ENCODE results near the gene PRSS36.
"Not testable (repeated sequence)": the region's sequence is repeated elsewhere in the genome, so short reads cannot be mapped to it uniquely, and the experiment has no call there.

Gene PRSS36

GRCh38 chr16:31168848-31169247, 19.0 kb upstream of the PRSS36 start:
- DNase-seq (ENCODE audit: low read depth): no peak
- TF ChIP-seq, protein P1, sequence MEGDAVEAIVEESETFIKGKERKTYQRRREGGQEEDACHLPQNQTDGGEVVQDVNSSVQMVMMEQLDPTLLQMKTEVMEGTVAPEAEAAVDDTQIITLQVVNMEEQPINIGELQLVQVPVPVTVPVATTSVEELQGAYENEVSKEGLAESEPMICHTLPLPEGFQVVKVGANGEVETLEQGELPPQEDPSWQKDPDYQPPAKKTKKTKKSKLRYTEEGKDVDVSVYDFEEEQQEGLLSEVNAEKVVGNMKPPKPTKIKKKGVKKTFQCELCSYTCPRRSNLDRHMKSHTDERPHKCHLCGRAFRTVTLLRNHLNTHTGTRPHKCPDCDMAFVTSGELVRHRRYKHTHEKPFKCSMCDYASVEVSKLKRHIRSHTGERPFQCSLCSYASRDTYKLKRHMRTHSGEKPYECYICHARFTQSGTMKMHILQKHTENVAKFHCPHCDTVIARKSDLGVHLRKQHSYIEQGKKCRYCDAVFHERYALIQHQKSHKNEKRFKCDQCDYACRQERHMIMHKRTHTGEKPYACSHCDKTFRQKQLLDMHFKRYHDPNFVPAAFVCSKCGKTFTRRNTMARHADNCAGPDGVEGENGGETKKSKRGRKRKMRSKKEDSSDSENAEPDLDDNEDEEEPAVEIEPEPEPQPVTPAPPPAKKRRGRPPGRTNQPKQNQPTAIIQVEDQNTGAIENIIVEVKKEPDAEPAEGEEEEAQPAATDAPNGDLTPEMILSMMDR (IDR thresholded peaks at IDR 0.05; ENCODE audit: insufficient read depth, low read depth, low read length, missing control alignments): no peak
- H3K4me3 ChIP-seq (ENCODE audit: low read depth, low read length): no peak overlapping the region

DNA sequence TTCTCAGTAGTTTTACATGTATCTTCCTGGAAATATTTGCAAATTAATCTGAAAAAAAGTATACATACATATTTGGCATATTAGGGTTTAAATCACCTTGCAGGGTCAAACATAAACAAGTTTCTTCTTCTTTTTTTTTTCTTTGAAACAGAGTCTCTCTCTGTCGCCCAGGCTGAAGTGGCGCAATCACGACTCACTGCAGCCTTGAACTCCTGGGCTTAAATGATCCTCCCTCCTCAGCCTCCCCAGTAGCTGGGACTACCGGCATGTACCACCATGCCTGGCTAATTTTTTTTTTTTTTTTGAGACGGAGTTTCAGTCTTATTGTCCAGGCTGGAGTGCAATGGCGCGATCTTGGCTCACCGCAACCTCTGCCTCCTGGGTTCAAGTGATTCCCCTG, 17.4 kb upstream of the PRSS36 start:
- TF ChIP-seq, protein P1 (IDR thresholded peaks at IDR 0.05; ENCODE audit: insufficient read depth, low read depth, low read length, missing control alignments): no peak
- no peak overlapping the region for H3K4me3 ChIP-seq (ENCODE audit: low read depth, low read length)
- no peak for DNase-seq (ENCODE audit: low read depth)

DNA sequence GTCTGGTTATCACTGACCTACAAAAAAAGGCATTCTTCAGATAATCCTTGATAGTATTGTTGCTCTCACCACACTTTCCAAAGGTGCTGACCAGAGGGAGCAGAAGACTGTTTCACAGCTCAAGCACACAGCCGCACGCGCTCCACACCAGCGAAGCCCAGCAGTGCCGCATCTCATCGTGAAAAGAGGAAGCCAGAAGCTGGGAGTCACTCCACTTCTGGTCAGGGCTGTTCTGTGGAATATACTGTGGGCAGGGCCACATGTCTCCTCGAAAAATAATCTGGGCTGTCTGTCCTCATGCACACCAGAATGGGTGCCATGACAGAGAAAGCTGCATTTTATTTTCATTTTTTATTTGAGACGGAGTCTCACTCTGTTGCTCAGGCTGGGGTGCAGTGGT, 7.3 kb upstream of the PRSS36 start:
- TF ChIP-seq, protein P1 (IDR thresholded peaks at IDR 0.05; ENCODE audit: insufficient read depth, low read depth, low read length, missing control alignments): no peak
- no peak overlapping the region for H3K4me3 ChIP-seq (ENCODE audit: low read depth, low read length)
- no peak for DNase-seq (ENCODE audit: low read depth)

DNA sequence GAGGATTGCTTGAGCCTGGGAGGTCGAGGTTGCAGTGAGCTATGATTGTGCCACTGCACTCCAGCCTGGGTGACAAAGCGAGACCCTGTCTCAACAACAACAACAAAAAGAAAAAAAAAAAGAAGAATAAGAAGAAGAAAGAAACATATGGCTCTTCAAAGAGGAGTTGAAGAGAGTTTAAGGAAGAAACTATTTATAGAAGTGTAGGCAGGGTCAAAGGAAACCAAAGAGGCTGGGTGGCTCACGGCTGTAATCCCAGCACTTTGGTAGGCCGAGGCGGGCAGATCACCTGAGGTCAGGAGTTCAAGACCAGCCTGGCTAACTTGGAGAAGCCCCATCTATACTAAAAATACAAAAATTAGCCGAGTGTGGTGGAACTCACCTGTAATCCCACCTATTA, 1.1 kb upstream of the PRSS36 start:
- DNase-seq (ENCODE audit: low read depth); H3K4me3 ChIP-seq (ENCODE audit: low read depth, low read length): not testable (repeated sequence)

DNA sequence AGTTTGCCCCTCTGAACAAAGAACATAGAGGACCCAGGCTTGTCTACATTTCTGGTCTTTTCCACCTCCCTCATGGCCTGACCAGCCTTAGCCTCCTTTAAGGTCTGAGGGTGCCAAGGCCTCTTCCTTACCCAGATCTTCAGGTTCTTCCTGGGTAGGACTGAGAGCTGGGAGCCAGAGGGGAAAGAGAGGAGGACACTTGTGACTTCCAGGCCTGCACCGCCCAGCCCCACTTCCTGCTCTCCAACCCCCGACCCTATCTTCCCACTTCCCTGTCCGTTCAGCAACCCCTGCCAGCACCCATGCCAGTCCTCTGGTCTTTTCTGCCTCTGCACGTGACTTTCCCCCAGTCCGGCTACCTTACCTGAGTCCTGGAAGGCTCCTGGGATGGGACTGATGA, 534 bp downstream of the PRSS36 start:
- DNase-seq (ENCODE audit: low read depth): no peak
- no peak overlapping the region for H3K4me3 ChIP-seq (ENCODE audit: low read depth, low read length)
- TF ChIP-seq, protein P1 (IDR thresholded peaks at IDR 0.05; ENCODE audit: insufficient read depth, low read depth, low read length, missing control alignments): no peak

DNA sequence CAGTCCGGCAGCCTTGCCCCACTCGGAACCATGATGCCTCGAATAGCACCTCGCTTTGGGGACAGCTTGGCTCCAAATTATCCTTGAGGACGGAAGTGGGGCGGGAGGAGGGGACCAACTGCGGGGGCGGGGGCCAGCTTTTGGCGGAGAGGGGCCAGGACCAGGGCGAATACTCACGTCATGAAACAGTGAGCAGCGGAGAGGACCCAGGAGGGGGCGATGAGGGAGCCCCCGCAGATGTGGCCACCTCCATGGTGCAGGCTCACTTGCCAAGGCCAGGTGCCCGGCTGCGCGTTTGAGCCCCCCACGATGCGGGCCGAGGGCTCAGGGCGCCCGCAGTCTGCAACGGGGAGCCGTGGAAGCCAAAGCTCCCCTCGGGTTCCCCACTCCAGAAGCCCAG, 970 bp downstream of the PRSS36 start:
- H3K4me3 ChIP-seq (ENCODE audit: low read depth, low read length): no peak overlapping the region
- TF ChIP-seq, protein P1 (IDR thresholded peaks at IDR 0.05; ENCODE audit: insufficient read depth, low read depth, low read length, missing control alignments): no peak
- no peak for DNase-seq (ENCODE audit: low read depth)

DNA sequence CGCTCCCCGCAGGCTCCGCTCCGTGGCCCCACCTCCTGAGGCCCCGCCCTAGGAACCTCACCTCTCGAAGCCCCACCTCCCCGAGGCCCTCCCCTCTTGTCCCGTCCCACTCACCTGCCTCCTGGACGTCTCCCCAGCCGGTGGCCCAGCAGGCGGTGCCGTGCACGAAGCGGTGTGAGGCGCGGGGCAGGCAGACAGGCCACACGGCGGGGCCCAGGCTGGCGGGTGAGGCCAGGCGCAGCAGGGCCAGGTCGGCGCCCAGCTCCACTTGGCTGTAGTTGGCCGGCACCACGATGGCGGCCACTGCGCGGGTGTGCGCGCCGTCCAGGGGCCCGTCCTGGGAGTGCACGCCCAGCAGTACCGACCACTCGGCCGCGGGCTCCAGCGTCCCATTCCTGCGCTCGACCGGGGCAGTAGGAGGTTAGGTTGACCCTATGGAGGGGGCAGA, 1.6 kb downstream of the PRSS36 start:
- H3K4me3 ChIP-seq (ENCODE audit: low read depth, low read length): no peak overlapping the region
- DNase-seq (ENCODE audit: low read depth): no peak

More for the DNA sequence above, 1.6 kb downstream of the PRSS36 start:
- TF ChIP-seq, protein P1 (IDR thresholded peaks at IDR 0.05; ENCODE audit: insufficient read depth, low read depth, low read length, missing control alignments): no peak

Data from GM12865 (cell line).